Ovary (tissue), 9 donors: ENCODE measurements around the gene PPP1R1B. TPM values are rescaled to one million over a fixed set of nuclear protein-coding genes. Genes with fewer than 3 reads are reported as not detected.

Experiments
- DNase-seq, 5 donors: peaks; one replicate each; pipeline ENCODE4 v3.0.0-alpha.2; 2019 to 2020
- H3K27ac ChIP-seq, 2 donors: fragments of 200-600 bp; one replicate each; pipeline versions ENCODE4 v1.5.1 to v1.8.0; 2019 to 2022
- H3K27me3 ChIP-seq: fragments of 200-600 bp; one replicate; pipeline ENCODE4 v1.8.0; 2022
- H3K36me3 ChIP-seq: fragments of 200-600 bp; sonication (generic); one replicate; pipeline ENCODE4 v1.5.1; 2019
- H3K4me1 ChIP-seq: one replicate; pipeline ENCODE4 v1.8.1; 2013; ENCODE audit warnings: mild to moderate bottlenecking, moderate library complexity; ENCODE audit not compliant: insufficient read depth
- H3K4me3 ChIP-seq: fragments of 200-600 bp; sonication (generic); one replicate; pipeline ENCODE4 v1.5.1; 2017
- H3K9me3 ChIP-seq, 2 donors: fragments of 200-600 bp in 1 of 2; sonication (generic) in 1 of 2; one replicate each; pipeline versions ENCODE4 v1.5.1 to v1.8.1; 2013 to 2019; ENCODE audit warnings: mild to moderate bottlenecking in 1 of 2, moderate library complexity in 1 of 2
- EP300 ChIP-seq: sonication (generic); formaldehyde crosslinking; IDR thresholded peaks from one replicate; pipeline ENCODE4 v1.6.1; 2017; ENCODE audit warnings: antibody characterized with exemption
- POLR2A ChIP-seq: fragments of 450-650 bp; IDR thresholded peaks from one replicate; pipeline ENCODE4 v1.6.1; 2017; ENCODE audit warnings: antibody characterized with exemption, mild to moderate bottlenecking, moderate library complexity
- WGBS, 3 donors: extraction: QIAGEN DNeasy Blood & Tissue Kit in 1 of 3; methylation state at CpG; one replicate each; pipeline versions ENCODE4 v1.1.5 to v1.1.7; 2013 to 2017; 5-methylcytosine and 5-hydroxymethylcytosine counted together
- intact Hi-C, 4 donors: fragments of 100-400 bp; cut with DNase I; formaldehyde crosslinking; loops; one replicate each; pipeline versions ENCODE4 v1.11.0 to v1.15.1; 2022 to 2023
- polyA plus RNA-seq, 2 donors: library from polyadenylated mRNA; stranded (reverse); fragments of 200-250 nt in 1 of 2; fragments of 350-450 nt in 1 of 2; fragmentation: Illumina TruSeq in 1 of 2; extraction: RNeasy Lipid Tissue Mini Kit (QIAGEN cat#74804) in 1 of 2; gene quantifications; one replicate each; pipeline ENCODE4 v1.2.3, GENCODE V29; 2013 to 2014
- total RNA-seq, 7 donors: library from RNA; depleted of rRNA in 2 of 7; stranded (reverse); fragments of >200 nt in 2 of 7; fragmentation: NEBNext Ultra II Directional in 3 of 7; extraction: Animal tissue kit (Norgen Biotek cat#: 25700) in 3 of 7; gene quantifications; one replicate each; pipeline versions ENCODE4 v1.1.0 to v1.2.4, GENCODE V29; 2016 to 2023
- TF ChIP-seq, protein P1 (sequence below), 3 donors: fragments of 450-650 bp in 2 of 3; fragments of 200-600 bp in 1 of 3; IDR thresholded peaks; one replicate each; pipeline versions ENCODE4 v1.5.1 to v1.8.0; 2016 to 2022; ENCODE audit warnings: antibody characterized with exemption in 3 of 3, mild to moderate bottlenecking in 1 of 3
- donor health status: DM: no; HTN: no; CAD: no; lungs with moderate emphysema.
- donor health status: DM: no; HTN: no; CAD: no.
- donor health status: Bipolar disorder and iron deficiency.
- donor health status: DM: yes; HTN: yes; CAD: no.
- donor health status: DM: no; HTN: no; CAD: no.
- donor health status: DM: yes; HTN: yes; CAD: no.

Gene PPP1R1B
- total and polyA plus RNA-seq, 9 donors = 0.43 to 23.0 (median 10.1) TPM

DNA sequence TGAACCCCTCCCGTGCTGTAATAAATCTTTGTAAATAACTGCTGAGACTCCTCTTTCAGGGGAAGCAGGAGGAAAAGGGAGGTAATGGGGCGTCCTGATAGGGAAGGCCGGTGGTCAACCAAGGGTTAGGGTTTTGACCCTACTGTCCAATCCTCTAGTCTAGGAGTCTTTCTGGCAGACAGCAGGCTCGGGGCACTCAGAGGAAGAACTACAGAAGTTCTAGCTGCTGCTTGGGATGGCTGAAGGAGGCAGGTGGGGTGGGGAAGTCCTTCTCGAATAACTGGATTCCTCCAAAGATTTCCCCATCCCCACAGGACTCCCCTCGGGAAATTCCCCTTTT, 9.8 kb downstream of the PPP1R1B start:
- WGBS, 3 donors = 9 to 12% (median 11%) methylated on average over 6 of the region's 6 CpGs
- DNase-seq = no peak
- no peaks in the 10 kb centered on the region for H3K9me3 ChIP-seq
- H3K4me3 ChIP-seq = peak overlapping the region; percentile 87
- H3K27ac ChIP-seq = peak overlapping the region; percentile 88 to 93
- peaks cover 15% of the 10 kb centered on the region for H3K4me1 ChIP-seq
- intact Hi-C loops = no loop called here
- H3K27me3 ChIP-seq = no peaks in the 10 kb centered on the region
- no peak for TF ChIP-seq EP300
- H3K36me3 ChIP-seq = no peaks in the 10 kb centered on the region

DNA sequence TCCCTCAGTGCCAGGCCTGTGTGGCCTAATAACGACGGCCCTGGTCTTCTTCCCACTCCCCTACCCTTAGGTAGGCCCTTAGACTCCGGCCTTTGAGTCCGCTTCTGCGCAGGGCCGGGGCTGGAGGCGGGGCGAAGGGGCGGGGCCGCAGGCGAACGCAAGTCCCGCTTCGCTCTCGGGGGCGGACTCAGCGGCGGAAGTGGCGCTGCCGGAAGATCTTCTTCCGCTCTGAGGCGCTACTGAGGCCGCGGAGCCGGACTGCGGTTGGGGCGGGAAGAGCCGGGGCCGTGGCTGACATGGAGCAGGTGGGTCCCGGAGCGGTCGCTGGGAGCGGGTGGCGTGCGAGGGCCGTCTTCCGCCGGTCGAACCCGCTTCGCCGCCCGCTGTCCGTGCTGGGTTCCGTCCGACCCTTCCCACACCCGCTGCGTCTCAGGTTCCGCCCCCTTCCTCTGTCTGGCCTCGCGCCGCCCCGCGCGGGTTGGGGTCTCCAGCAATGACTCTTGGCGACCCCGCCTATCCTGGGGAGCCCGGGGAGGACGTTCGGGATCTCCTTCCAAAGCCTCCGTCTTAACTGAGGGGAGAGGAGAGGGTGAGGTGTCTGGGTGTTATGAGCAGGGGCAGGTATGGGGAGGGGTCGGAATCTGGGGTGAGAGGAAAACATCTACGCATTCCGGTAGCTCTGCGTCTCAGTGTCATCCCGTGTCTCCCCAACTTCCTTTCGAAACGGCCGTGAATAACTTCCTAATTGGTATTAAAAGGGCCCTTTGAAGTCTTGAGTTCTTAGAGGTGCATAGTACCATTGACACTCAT, 10.4 kb downstream of the PPP1R1B start, which contains the start of gene STARD3:
Gene STARD3 (plus strand): TSS at position 218 of the 810 bp plus-strand sequence. CDS start 16,388 bp downstream, outside the sequence.
- peak; percentile 90 to 95 (median 93) for DNase-seq
- Histone ChIP-seq H3K4me3 (peak within 1 kb of the TSS; percentile 87), H3K36me3 (no peaks in the 10 kb centered on the region), H3K27me3 (no peaks in the 10 kb centered on the region), H3K27ac (peak within 1 kb of the TSS; percentile 88 to 93), H3K4me1 (peaks cover 15% of the 10 kb centered on the region), H3K9me3 (no peaks in the 10 kb centered on the region)
- intact Hi-C loops = no loop called here
- 0 to 1% (median 0%) methylated on average over 59 to 69 of the region's 69 CpGs for WGBS, 3 donors
- peak; percentile 57 for TF ChIP-seq POLR2A
- TF ChIP-seq, protein P1, sequence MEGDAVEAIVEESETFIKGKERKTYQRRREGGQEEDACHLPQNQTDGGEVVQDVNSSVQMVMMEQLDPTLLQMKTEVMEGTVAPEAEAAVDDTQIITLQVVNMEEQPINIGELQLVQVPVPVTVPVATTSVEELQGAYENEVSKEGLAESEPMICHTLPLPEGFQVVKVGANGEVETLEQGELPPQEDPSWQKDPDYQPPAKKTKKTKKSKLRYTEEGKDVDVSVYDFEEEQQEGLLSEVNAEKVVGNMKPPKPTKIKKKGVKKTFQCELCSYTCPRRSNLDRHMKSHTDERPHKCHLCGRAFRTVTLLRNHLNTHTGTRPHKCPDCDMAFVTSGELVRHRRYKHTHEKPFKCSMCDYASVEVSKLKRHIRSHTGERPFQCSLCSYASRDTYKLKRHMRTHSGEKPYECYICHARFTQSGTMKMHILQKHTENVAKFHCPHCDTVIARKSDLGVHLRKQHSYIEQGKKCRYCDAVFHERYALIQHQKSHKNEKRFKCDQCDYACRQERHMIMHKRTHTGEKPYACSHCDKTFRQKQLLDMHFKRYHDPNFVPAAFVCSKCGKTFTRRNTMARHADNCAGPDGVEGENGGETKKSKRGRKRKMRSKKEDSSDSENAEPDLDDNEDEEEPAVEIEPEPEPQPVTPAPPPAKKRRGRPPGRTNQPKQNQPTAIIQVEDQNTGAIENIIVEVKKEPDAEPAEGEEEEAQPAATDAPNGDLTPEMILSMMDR (IDR thresholded peaks at IDR 0.05) = peak in 1 of 3 donors; percentile 38
- no peak for TF ChIP-seq EP300

DNA sequence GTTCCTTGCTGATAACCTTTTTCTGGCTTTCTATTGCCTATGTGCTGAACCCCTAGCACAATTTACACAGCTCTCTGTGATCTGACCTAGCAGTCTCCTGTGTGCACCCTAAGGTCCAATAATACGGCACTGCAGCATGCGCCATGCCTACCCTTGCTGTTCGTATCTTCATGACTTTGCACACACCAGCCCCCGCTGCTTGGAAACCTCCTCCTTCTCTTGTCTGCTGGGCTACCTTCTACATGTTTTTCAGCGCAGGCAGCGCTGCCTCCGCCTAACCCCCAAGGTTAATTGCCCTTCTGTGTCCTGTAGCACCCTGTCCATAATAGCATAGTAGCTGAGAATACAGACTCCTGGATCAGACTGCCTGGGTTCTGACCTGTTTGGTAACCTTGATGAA, 11.6 kb downstream of the PPP1R1B start:
- no peak for TF ChIP-seq POLR2A
- TF ChIP-seq, protein P1 (IDR thresholded peaks at IDR 0.05) = no peak
- intact Hi-C loops = no loop called here
- no peak overlapping the region for H3K27ac ChIP-seq
- peaks cover 15% of the 10 kb centered on the region for H3K4me1 ChIP-seq
- WGBS, 3 donors = 86 to 87% (median 87%) methylated on average over 7 of the region's 7 CpGs
- no peaks in the 10 kb centered on the region for H3K36me3 ChIP-seq
- peak overlapping the region; percentile 87 for H3K4me3 ChIP-seq
- no peaks in the 10 kb centered on the region for H3K27me3 ChIP-seq
- H3K9me3 ChIP-seq = no peaks in the 10 kb centered on the region
- DNase-seq = no peak

DNA sequence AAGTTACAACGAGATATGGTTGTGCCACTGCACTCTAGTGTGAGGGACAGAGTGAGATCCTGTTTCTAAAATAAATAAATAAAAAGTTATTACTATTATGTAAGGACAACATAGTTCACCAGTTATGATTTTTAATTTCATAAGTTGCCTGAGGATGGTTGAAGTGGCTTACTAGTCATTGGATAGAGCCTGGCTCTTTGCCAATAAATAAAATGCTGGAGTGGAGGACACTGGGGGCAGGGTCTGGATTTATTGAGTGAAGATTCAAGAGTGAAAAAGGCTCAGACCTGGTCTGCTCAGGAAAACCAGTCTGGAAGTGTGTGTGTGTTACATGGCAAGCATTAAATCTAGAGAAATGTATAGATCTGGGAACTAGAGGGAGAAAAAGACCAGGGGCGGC, 12.3 kb downstream of the PPP1R1B start:
- no peaks in the 10 kb centered on the region for H3K36me3 ChIP-seq
- no peaks in the 10 kb centered on the region for H3K27me3 ChIP-seq
- no peak overlapping the region for H3K4me3 ChIP-seq
- H3K4me1 ChIP-seq = peaks cover 15% of the 10 kb centered on the region
- 72 to 84% (median 75%) methylated on average over 2 of the region's 2 CpGs for WGBS, 3 donors
- DNase-seq = no peak
- intact Hi-C loops = no loop called here
- no peaks in the 10 kb centered on the region for H3K9me3 ChIP-seq
- TF ChIP-seq EP300 = no peak
- TF ChIP-seq POLR2A = no peak
- TF ChIP-seq, protein P1 (IDR thresholded peaks at IDR 0.05) = no peak
- no peak overlapping the region for H3K27ac ChIP-seq
